Neural cell (in vitro differentiated cells): Measurements from ENCODE around the gene MSI2. TPM values are rescaled to one million over a fixed set of nuclear protein-coding genes. Genes with fewer than 3 reads are reported as not detected.
A peak's percentile ranks its signal among the peaks of the same experiment; 100 is the strongest.

Experiments
- H2AFZ ChIP-seq: fragments of 200-600, 300-800 bp; sonication (generic), shearing (Covaris generic); 2 replicates; pipeline ENCODE4 v1.6.0; 2014; ENCODE audit warnings: low read depth, mild to moderate bottlenecking, antibody characterized with exemption, low read length, moderate library complexity
- H3F3A ChIP-seq: fragments of 200-600 bp; shearing (Covaris generic); 2 replicates; pipeline ENCODE4 v1.6.1; 2016; ENCODE audit warnings: mild to moderate bottlenecking, moderate library complexity, mixed read lengths, antibody characterized with exemption, low read length; ENCODE audit not compliant: insufficient read depth, poor library complexity, severe bottlenecking
- H3K27ac ChIP-seq: fragments of 200-600, 300-800 bp; sonication (generic), shearing (Covaris generic); 2 replicates; pipeline ENCODE4 v1.5.1; 2014; ENCODE audit warnings: mild to moderate bottlenecking, low read length, moderate library complexity
- H3K27me3 ChIP-seq: fragments of 300-800, 200-600 bp; sonication (generic), shearing (Covaris generic); 2 replicates; pipeline ENCODE4 v1.6.0; 2014; ENCODE audit warnings: mild to moderate bottlenecking, low read depth, low read length, moderate library complexity; ENCODE audit not compliant: insufficient read depth
- H3K36me3 ChIP-seq: fragments of 300-800, 200-600 bp; sonication (generic), shearing (Covaris generic); 2 replicates; pipeline ENCODE4 v1.5.1; 2014; ENCODE audit warnings: mild to moderate bottlenecking, antibody characterized with exemption, low read length, moderate library complexity; ENCODE audit not compliant: insufficient read depth
- H3K4me2 ChIP-seq: fragments of 300-800, 200-600 bp; sonication (generic), shearing (Covaris generic); 2 replicates; pipeline ENCODE4 v1.6.0; 2014; ENCODE audit warnings: mild to moderate bottlenecking, low read length
- H3K4me3 ChIP-seq: fragments of 300-800, 200-600 bp; sonication (generic), shearing (Covaris generic); 2 replicates; pipeline ENCODE4 v1.5.1; 2014; ENCODE audit warnings: mild to moderate bottlenecking, low read length, moderate library complexity
- H3K79me2 ChIP-seq: fragments of 200-600 bp; shearing (Covaris generic); replicated peaks from 2 replicates; pipeline ENCODE4 v1.6.0; 2014; ENCODE audit warnings: mild to moderate bottlenecking, low read length, moderate library complexity; ENCODE audit not compliant: insufficient read depth
- H3K9ac ChIP-seq: fragments of 300-800, 200-600 bp; sonication (generic), shearing (Covaris generic); 2 replicates; pipeline ENCODE4 v1.6.1; 2016; ENCODE audit warnings: mild to moderate bottlenecking, low read length, mixed read lengths
- H3K9me2 ChIP-seq: fragments of 200-600 bp; shearing (Covaris generic); 2 replicates; pipeline ENCODE4 v1.6.1; 2016; ENCODE audit warnings: mild to moderate bottlenecking, low read length, mixed read lengths; ENCODE audit not compliant: insufficient read depth
- H3K9me3 ChIP-seq: fragments of 200-600, 300-800 bp; sonication (generic), shearing (Covaris generic); 2 replicates; pipeline ENCODE4 v1.6.1; 2016; ENCODE audit warnings: mild to moderate bottlenecking, mixed run types, low read length, moderate library complexity, mixed read lengths
- H4K20me1 ChIP-seq: fragments of 200-600 bp; shearing (Covaris generic); 2 replicates; pipeline ENCODE4 v1.6.1; 2016; ENCODE audit warnings: mild to moderate bottlenecking, mixed run types; ENCODE audit not compliant: insufficient read depth
- CTCF ChIP-seq: fragments of 450-650 bp; IDR thresholded peaks from 2 replicates; pipeline ENCODE4 v1.5.1; 2014; ENCODE audit warnings: antibody characterized with exemption, mild to moderate bottlenecking, moderate library complexity; ENCODE audit not compliant: poor library complexity, severe bottlenecking
- EP300 ChIP-seq: fragments of 450-650 bp; conservative IDR thresholded peaks from 2 replicates; pipeline ENCODE4 v1.6.1; 2014; ENCODE audit warnings: antibody characterized with exemption, mild to moderate bottlenecking, moderate library complexity; ENCODE audit not compliant: poor library complexity, severe bottlenecking
- EZH2 ChIP-seq: fragments of 200-600, 300-800 bp; shearing (Covaris generic), sonication (generic); IDR thresholded peaks from 2 replicates; pipeline ENCODE4 v1.6.1; 2014; ENCODE audit warnings: antibody characterized with exemption, low read length, borderline replicate concordance, mild to moderate bottlenecking; ENCODE audit not compliant: insufficient read depth, poor library complexity, severe bottlenecking
- MXI1 ChIP-seq: fragments of 450-650 bp; conservative IDR thresholded peaks from 2 replicates; pipeline ENCODE4 v1.6.1; 2014; ENCODE audit warnings: antibody characterized with exemption, mild to moderate bottlenecking; ENCODE audit not compliant: poor library complexity, severe bottlenecking
- POLR2AphosphoS5 ChIP-seq: IDR thresholded peaks from 2 replicates; pipeline ENCODE4 v1.6.1; 2012
- RAD21 ChIP-seq: fragments of 450-650 bp; conservative IDR thresholded peaks from 2 replicates; pipeline ENCODE4 v1.6.1; 2014; ENCODE audit warnings: antibody characterized with exemption, mild to moderate bottlenecking, moderate library complexity
- REST ChIP-seq: IDR thresholded peaks from 2 replicates; pipeline ENCODE4 v1.6.1; 2012; ENCODE audit warnings: borderline replicate concordance
- SMC3 ChIP-seq: fragments of 450-650 bp; conservative IDR thresholded peaks from 2 replicates; pipeline ENCODE4 v1.6.1; 2014; ENCODE audit warnings: antibody characterized with exemption, mild to moderate bottlenecking, moderate library complexity; ENCODE audit not compliant: poor library complexity
- TAF1 ChIP-seq: IDR thresholded peaks from 2 replicates; pipeline ENCODE4 v1.6.1; 2012; ENCODE audit warnings: low read depth
- polyA plus RNA-seq: library from polyadenylated mRNA; depleted of rRNA; stranded (reverse); fragments of >200 nt; gene quantifications from 2 replicates; pipeline ENCODE4 v1.2.3, GENCODE V29; 2014

MSI2 gene
- polyA plus RNA-seq, 1 donor from 2014 or later: 61.4 TPM

GRCh38 chr17:57528058-57528451, 271.7 kb downstream of the MSI2 start:
- H3K9me3 ChIP-seq: no peaks in the 10 kb centered on the region
- no peaks in the 10 kb centered on the region for H3K36me3 ChIP-seq
- peak overlapping the region; percentile 68 for H3K27ac ChIP-seq
- peak overlapping the region; percentile 25 for H3K4me2 ChIP-seq
- peak overlapping the region; percentile 29 for H3K9ac ChIP-seq
- no peaks in the 10 kb centered on the region for H3K27me3 ChIP-seq
- peaks cover 5% of the 10 kb centered on the region for H3F3A ChIP-seq
- H4K20me1 ChIP-seq: no peaks in the 10 kb centered on the region
- peak; percentile 17 for TF ChIP-seq SMC3
- TF ChIP-seq TAF1: no peak
- peaks cover 9% of the 10 kb centered on the region for H3K79me2 ChIP-seq
- H2AFZ ChIP-seq: no peak overlapping the region
- no peaks in the 10 kb centered on the region for H3K9me2 ChIP-seq
- H3K4me3 ChIP-seq: peak overlapping the region; percentile 40

GRCh38 chr17:57530026-57530425, 273.7 kb downstream of the MSI2 start:
- Histone ChIP-seq H3K4me3 (no peak overlapping the region), H4K20me1 (no peaks in the 10 kb centered on the region), H3K4me2 (no peak overlapping the region), H3K9ac (no peak overlapping the region), H3K9me3 (no peaks in the 10 kb centered on the region), H3K9me2 (no peaks in the 10 kb centered on the region), H2AFZ (no peak overlapping the region), H3K27ac (peak overlapping the region; percentile 47), H3F3A (peaks cover 5% of the 10 kb centered on the region), H3K79me2 (peaks cover 4% of the 10 kb centered on the region), H3K36me3 (no peaks in the 10 kb centered on the region), H3K27me3 (no peaks in the 10 kb centered on the region)
- TF ChIP-seq TAF1: no peak
- no peak for TF ChIP-seq SMC3
- no peak for TF ChIP-seq RAD21
- TF ChIP-seq CTCF: no peak
- TF ChIP-seq REST: no peak
- no peak for TF ChIP-seq EP300
- TF ChIP-seq POLR2AphosphoS5: no peak
- TF ChIP-seq EZH2: no peak

GRCh38 chr17:57530508-57530907, 274.2 kb downstream of the MSI2 start:
- H3K27ac ChIP-seq: peak overlapping the region; percentile 47
- no peak overlapping the region for H3K4me2 ChIP-seq
- H4K20me1 ChIP-seq: no peaks in the 10 kb centered on the region
- no peak overlapping the region for H3K4me3 ChIP-seq
- H3K9me2 ChIP-seq: no peaks in the 10 kb centered on the region
- H3K27me3 ChIP-seq: no peaks in the 10 kb centered on the region
- peaks cover 5% of the 10 kb centered on the region for H3F3A ChIP-seq
- TF ChIP-seq SMC3: no peak
- peak; percentile 82 for TF ChIP-seq POLR2AphosphoS5
- TF ChIP-seq REST: peak; percentile 96
- no peak for TF ChIP-seq MXI1
- no peak for TF ChIP-seq EZH2
- TF ChIP-seq TAF1: no peak
- TF ChIP-seq RAD21: no peak
- peak; percentile 51 for TF ChIP-seq EP300
- peak; percentile 6 for TF ChIP-seq CTCF
- H2AFZ ChIP-seq: no peak overlapping the region
- no peaks in the 10 kb centered on the region for H3K9me3 ChIP-seq
- peaks cover 7% of the 10 kb centered on the region for H3K79me2 ChIP-seq
- H3K36me3 ChIP-seq: no peaks in the 10 kb centered on the region
- no peak overlapping the region for H3K9ac ChIP-seq
